BJ (cell line): ENCODE measurements around the gene PTPRM. TPM values are rescaled to one million over a fixed set of nuclear protein-coding genes. Genes with fewer than 3 reads are reported as not detected.

ENCODE experiments used
- CTCF ChIA-PET: fragments of 350-600 bp; formaldehyde crosslinking; extraction: SDS; loops from one replicate; lab custom pipeline; 2021; ENCODE audit warnings: antibody characterized with exemption, inconsistent platforms; lab: Yijun Ruan, JAX
- POLR2A ChIA-PET: fragments of 300-600 bp; sonication (Branson Sonifier 250); formaldehyde crosslinking; extraction: SDS; loops from one replicate; lab custom pipeline; 2021; ENCODE audit warnings: antibody characterized with exemption; lab: Charles Lee
- DNase-seq: peaks from one replicate; pipeline ENCODE4 v3.0.0-alpha.2; 2011; ENCODE audit warnings: low read depth
- H3K27me3 ChIP-seq: 2 replicates; pipeline ENCODE4 v1.6.0; 2011; ENCODE audit warnings: low read length; ENCODE audit not compliant: control insufficient read depth, insufficient read depth
- H3K36me3 ChIP-seq: 2 replicates; pipeline ENCODE4 v1.5.1; 2011; ENCODE audit warnings: low read length; ENCODE audit not compliant: control insufficient read depth, insufficient read depth
- H3K4me3 ChIP-seq: 2 replicates; pipeline ENCODE4 v1.5.1; 2011; ENCODE audit warnings: low read depth, mild to moderate bottlenecking, control low read depth, low read length
- polyA plus RNA-seq: library from polyadenylated mRNA; depleted of rRNA; stranded (reverse); fragments of >200 nt; gene quantifications from 2 replicates; pipeline ENCODE4 v1.2.3, GENCODE V29; 2011
- TF ChIP-seq, protein P1 (sequence below): IDR thresholded peaks from 2 replicates; pipeline ENCODE4 v1.5.1; 2011; ENCODE audit warnings: low read depth, mild to moderate bottlenecking, control low read depth, inconsistent platforms, low read length, moderate library complexity; ENCODE audit not compliant: insufficient read depth

PTPRM gene
- polyA plus RNA-seq, 1 experiment = 149 TPM

DNA sequence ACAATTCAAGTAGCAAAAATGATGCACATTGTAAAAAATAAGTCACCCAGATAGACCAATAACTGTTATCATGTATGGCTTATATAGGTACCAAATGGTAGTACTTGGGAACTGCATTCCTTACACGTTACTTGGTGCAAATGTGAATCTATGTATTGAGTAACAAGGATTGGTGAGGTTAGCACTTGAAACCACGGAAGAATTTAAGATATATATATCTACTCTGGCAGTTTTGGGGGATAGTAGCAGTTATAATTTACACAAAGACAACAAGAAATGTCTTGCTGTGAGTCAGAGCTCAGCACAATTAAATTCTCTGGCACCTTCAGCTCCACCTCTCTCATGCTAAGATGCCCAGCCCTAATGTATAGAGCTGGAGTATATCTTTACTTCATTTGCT is 682.7 kb downstream of the PTPRM start:
- Histone ChIP-seq H3K4me3 (no peak overlapping the region), H3K27me3 (no peaks in the 10 kb centered on the region), H3K36me3 (peaks cover 2% of the 10 kb centered on the region; the same call in 1 of the 2 replicates)
- DNase-seq = no peak
- TF ChIP-seq, protein P1, sequence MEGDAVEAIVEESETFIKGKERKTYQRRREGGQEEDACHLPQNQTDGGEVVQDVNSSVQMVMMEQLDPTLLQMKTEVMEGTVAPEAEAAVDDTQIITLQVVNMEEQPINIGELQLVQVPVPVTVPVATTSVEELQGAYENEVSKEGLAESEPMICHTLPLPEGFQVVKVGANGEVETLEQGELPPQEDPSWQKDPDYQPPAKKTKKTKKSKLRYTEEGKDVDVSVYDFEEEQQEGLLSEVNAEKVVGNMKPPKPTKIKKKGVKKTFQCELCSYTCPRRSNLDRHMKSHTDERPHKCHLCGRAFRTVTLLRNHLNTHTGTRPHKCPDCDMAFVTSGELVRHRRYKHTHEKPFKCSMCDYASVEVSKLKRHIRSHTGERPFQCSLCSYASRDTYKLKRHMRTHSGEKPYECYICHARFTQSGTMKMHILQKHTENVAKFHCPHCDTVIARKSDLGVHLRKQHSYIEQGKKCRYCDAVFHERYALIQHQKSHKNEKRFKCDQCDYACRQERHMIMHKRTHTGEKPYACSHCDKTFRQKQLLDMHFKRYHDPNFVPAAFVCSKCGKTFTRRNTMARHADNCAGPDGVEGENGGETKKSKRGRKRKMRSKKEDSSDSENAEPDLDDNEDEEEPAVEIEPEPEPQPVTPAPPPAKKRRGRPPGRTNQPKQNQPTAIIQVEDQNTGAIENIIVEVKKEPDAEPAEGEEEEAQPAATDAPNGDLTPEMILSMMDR = no peak
- POLR2A ChIA-PET = no interaction called here
- CTCF ChIA-PET = interaction anchor here (1.2 kb wide), 1 partner anchor 24 kb away, joined by 3 read pairs; no protein-coding TSS in a partner anchor

DNA sequence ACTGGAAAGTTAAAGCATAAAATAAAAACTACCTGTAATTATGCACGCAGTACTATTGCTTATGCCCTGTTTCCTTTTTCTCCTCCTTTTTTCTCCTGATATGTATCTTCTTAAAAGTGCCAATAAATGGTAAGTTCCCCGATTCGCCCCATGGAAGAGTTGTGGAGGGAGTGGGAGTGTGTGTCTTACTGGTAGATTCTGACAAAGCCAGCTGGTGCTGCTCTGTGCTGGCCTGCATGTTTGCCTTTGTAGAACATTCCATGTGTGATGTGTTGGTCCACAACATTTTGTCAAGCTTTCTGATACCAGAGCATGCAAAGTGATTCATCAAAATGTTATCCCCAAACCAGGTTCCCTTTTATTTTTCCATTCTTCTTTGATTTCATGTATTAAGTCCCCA is 685.3 kb downstream of the PTPRM start:
- Histone ChIP-seq H3K36me3 (peaks cover 2% of the 10 kb centered on the region; the same call in 1 of the 2 replicates), H3K27me3 (no peaks in the 10 kb centered on the region), H3K4me3 (no peak overlapping the region)
- TF ChIP-seq, protein P1 = no peak
- no peak for DNase-seq
- ChIA-PET POLR2A (no interaction called here), CTCF (interaction anchor here (1.2 kb wide), 1 partner anchor 10 kb away, joined by 4 read pairs; no protein-coding TSS in a partner anchor)

DNA sequence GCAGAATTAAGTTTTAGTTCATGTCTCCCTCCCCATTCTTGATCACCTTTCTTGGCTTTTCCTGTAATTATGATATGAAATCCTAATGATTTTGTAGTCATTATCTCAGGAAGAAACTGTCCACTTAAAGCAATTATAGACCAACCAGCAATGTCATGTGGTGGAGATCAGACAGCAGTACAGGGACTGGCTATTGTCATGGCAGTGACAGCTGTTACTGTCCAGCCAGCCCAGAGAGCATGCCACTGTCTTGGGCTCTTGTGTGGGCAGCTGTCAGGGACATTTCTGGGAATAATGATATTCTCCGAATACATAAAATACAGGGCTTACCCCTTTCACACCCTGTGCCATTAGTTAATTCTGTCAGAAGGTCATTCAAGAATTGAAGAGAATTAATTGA is 686.8 kb downstream of the PTPRM start:
- Histone ChIP-seq H3K36me3 (peaks cover 2% of the 10 kb centered on the region; the same call in 1 of the 2 replicates), H3K4me3 (no peak overlapping the region), H3K27me3 (no peaks in the 10 kb centered on the region)
- no peak for DNase-seq
- CTCF ChIA-PET = no interaction called here
- TF ChIP-seq, protein P1 = no peak
- POLR2A ChIA-PET = no interaction called here

DNA sequence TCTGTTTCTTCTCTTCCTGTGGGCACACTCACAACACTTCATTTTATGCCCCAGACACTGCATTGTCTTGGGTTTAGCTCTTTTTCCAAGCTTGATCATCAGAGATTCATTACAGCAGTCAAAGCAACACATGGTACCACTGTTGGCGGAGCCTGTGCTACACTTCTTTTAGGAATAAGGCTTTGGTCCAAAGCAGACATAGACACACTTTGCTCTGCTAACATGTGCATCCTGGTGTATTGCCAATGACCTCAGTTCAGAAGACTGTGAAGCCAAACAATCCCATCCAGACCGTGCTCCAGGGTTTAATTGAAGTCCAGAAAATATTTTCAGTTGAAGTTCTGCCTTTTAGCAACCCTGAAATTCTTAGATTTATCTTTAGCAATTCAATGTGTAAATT is 687.5 kb downstream of the PTPRM start:
- TF ChIP-seq, protein P1 = no peak
- CTCF ChIA-PET = no interaction called here
- Histone ChIP-seq H3K36me3 (peaks cover 2% of the 10 kb centered on the region; the same call in 1 of the 2 replicates), H3K27me3 (no peaks in the 10 kb centered on the region), H3K4me3 (no peak overlapping the region)
- DNase-seq = no peak
- POLR2A ChIA-PET = no interaction called here

DNA sequence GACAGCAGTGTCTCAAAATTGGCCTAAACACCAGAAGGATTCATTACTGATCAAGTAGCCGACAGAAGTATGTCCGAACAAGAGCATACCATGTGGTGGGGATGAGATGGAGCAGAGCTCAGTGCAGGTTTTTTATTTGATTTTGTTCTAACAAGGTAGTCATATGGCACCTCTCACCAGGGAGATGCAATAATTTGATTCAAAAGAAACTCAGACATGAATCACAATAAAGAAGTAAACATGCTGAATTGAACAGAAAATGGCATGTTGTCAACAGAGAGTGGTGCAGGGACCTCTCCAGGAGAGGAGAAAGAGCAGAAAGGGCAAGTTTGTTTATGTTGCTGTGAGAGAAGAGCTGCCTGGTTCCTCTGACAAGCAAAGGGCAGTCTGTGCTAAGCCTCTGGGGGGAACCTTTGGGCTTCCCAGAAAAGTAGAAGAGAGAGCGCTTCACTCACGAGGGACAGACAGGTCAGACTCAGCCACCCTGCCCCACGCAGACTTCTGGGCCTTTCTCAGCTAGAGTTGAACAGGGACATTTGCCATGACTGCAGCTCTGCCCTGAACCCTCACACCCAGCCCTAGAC is 690.8 kb downstream of the PTPRM start:
- TF ChIP-seq, protein P1 = no peak
- Histone ChIP-seq H3K4me3 (no peak overlapping the region), H3K27me3 (no peaks in the 10 kb centered on the region), H3K36me3 (peaks cover 4% of the 10 kb centered on the region)
- POLR2A ChIA-PET = no interaction called here
- CTCF ChIA-PET = interaction anchor here (1.1 kb wide), 1 partner anchor 31 kb away, joined by 3 read pairs; no protein-coding TSS in a partner anchor
- DNase-seq = no peak
